PC-3 (cell line): Measurements from ENCODE around the gene WHRN.

ENCODE experiments used
- EZH2 ChIP-seq: fragments of 300-600 bp; sonication (generic); IDR thresholded peaks from one replicate; pipeline ENCODE4 v1.6.1; 2017; ENCODE audit warnings: antibody characterized with exemption, mild to moderate bottlenecking, low read length; ENCODE audit not compliant: unreplicated experiment
- EZH2phosphoT487 ChIP-seq: fragments of 300-600 bp; sonication (generic); IDR thresholded peaks from 2 replicates; pipeline ENCODE4 v1.6.1; 2018; ENCODE audit warnings: mild to moderate bottlenecking, antibody characterized with exemption, low read length, borderline replicate concordance
- TF ChIP-seq, protein P1 (sequence below): fragments of 300-600 bp; sonication (generic); conservative IDR thresholded peaks from 2 replicates; pipeline ENCODE4 v1.5.1; 2017; ENCODE audit warnings: antibody characterized with exemption, low read depth, mild to moderate bottlenecking, low read length

- TF ChIP-seq, protein P1, sequence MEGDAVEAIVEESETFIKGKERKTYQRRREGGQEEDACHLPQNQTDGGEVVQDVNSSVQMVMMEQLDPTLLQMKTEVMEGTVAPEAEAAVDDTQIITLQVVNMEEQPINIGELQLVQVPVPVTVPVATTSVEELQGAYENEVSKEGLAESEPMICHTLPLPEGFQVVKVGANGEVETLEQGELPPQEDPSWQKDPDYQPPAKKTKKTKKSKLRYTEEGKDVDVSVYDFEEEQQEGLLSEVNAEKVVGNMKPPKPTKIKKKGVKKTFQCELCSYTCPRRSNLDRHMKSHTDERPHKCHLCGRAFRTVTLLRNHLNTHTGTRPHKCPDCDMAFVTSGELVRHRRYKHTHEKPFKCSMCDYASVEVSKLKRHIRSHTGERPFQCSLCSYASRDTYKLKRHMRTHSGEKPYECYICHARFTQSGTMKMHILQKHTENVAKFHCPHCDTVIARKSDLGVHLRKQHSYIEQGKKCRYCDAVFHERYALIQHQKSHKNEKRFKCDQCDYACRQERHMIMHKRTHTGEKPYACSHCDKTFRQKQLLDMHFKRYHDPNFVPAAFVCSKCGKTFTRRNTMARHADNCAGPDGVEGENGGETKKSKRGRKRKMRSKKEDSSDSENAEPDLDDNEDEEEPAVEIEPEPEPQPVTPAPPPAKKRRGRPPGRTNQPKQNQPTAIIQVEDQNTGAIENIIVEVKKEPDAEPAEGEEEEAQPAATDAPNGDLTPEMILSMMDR: no peak
- TF ChIP-seq EZH2 (no peak), EZH2phosphoT487 (no peak)
Measured at GRCh38 chr9:114503009-114503408, 2.3 kb downstream of the WHRN start.
